H9 (cell line): Measurements from ENCODE around the gene NUPR1. TPM values are rescaled to one million over a fixed set of nuclear protein-coding genes. Genes with fewer than 3 reads are reported as not detected.

ENCODE experiments used
- DNase-seq: peaks from one replicate; pipeline ENCODE4 v3.0.0-alpha.2; 2017
- H2AFZ ChIP-seq: one replicate; pipeline ENCODE4 v1.6.1; 2013; ENCODE audit warnings: mild to moderate bottlenecking, low read length, control low read depth, moderate library complexity
- H2AK5ac ChIP-seq: 2 replicates; pipeline ENCODE4 v1.6.1; 2013; ENCODE audit warnings: low read length, control low read depth, mixed read lengths; ENCODE audit not compliant: insufficient read length
- H2BK120ac ChIP-seq: one replicate; pipeline ENCODE4 v1.6.1; 2013; ENCODE audit warnings: low read depth, mild to moderate bottlenecking, low read length, control low read depth, inconsistent platforms; ENCODE audit not compliant: poor library complexity, severe bottlenecking
- H2BK12ac ChIP-seq: 2 replicates; pipeline ENCODE4 v1.6.1; 2013; ENCODE audit warnings: low read length, control low read depth, mixed read lengths, low read depth; ENCODE audit not compliant: insufficient read length
- H2BK15ac ChIP-seq: 2 replicates; pipeline ENCODE4 v1.6.1; 2013; ENCODE audit warnings: low read depth, low read length, control low read depth
- H2BK20ac ChIP-seq: one replicate; pipeline ENCODE4 v1.6.1; 2013; ENCODE audit warnings: low read depth, mild to moderate bottlenecking, low read length, control low read depth, inconsistent platforms; ENCODE audit not compliant: poor library complexity, severe bottlenecking
- H2BK5ac ChIP-seq: 2 replicates; pipeline ENCODE4 v1.6.1; 2013; ENCODE audit warnings: low read length, control low read depth, mixed read lengths; ENCODE audit not compliant: insufficient read length
- H3K14ac ChIP-seq: 2 replicates; pipeline ENCODE4 v1.6.1; 2013; ENCODE audit warnings: low read length, control low read depth; ENCODE audit not compliant: insufficient read depth
- H3K18ac ChIP-seq: 2 replicates; pipeline ENCODE4 v1.6.1; 2013; ENCODE audit warnings: low read depth, mild to moderate bottlenecking, mixed read lengths, low read length, control low read depth; ENCODE audit not compliant: insufficient read length
- H3K23ac ChIP-seq: 2 replicates; pipeline ENCODE4 v1.6.1; 2013; ENCODE audit warnings: low read length, control low read depth, mixed read lengths, low read depth; ENCODE audit not compliant: insufficient read length
- H3K23me2 ChIP-seq: 2 replicates; pipeline ENCODE4 v1.6.1; 2013; ENCODE audit warnings: low read depth, mild to moderate bottlenecking, mixed read lengths, low read length, control low read depth; ENCODE audit not compliant: insufficient read length, poor library complexity, severe bottlenecking
- H3K27ac ChIP-seq: 2 replicates; pipeline ENCODE4 v1.5.1; 2013; ENCODE audit warnings: low read length, control low read depth, mixed read lengths, low read depth; ENCODE audit not compliant: insufficient read length
- H3K27me3 ChIP-seq: 2 replicates; pipeline ENCODE4 v1.6.1; 2013; ENCODE audit warnings: low read length, control low read depth, inconsistent platforms; ENCODE audit not compliant: insufficient read depth
- H3K4ac ChIP-seq: 2 replicates; pipeline ENCODE4 v1.6.1; 2013; ENCODE audit warnings: low read depth, mild to moderate bottlenecking, control low read depth, inconsistent platforms, low read length, moderate library complexity
- H3K4me1 ChIP-seq: 2 replicates; pipeline ENCODE4 v1.6.1; 2013; ENCODE audit warnings: low read length, control low read depth, inconsistent platforms; ENCODE audit not compliant: insufficient read depth
- H3K4me2 ChIP-seq: 2 replicates; pipeline ENCODE4 v1.6.1; 2013; ENCODE audit warnings: low read length, control low read depth, mixed read lengths; ENCODE audit not compliant: insufficient read length, insufficient read depth
- H3K56ac ChIP-seq: 2 replicates; pipeline ENCODE4 v1.6.1; 2013; ENCODE audit warnings: low read depth, mild to moderate bottlenecking, mixed read lengths, low read length, control low read depth; ENCODE audit not compliant: insufficient read length
- H3K79me1 ChIP-seq: 2 replicates; pipeline ENCODE4 v1.6.1; 2013; ENCODE audit warnings: low read depth, mild to moderate bottlenecking, moderate library complexity, low read length, control low read depth, inconsistent platforms; ENCODE audit not compliant: insufficient read depth, poor library complexity, severe bottlenecking
- H3K79me2 ChIP-seq: 2 replicates; pipeline ENCODE4 v1.6.1; 2013; ENCODE audit warnings: low read length, control low read depth, inconsistent platforms; ENCODE audit not compliant: insufficient read depth
- H3K9ac ChIP-seq: 2 replicates; pipeline ENCODE4 v1.6.1; 2013; ENCODE audit warnings: low read length, control low read depth, mixed read lengths; ENCODE audit not compliant: insufficient read length; ENCODE audit errors: extremely low read depth
- H3K9me3 ChIP-seq: one replicate; pipeline ENCODE4 v1.6.1; 2013; ENCODE audit warnings: low read depth, low read length, inconsistent platforms; ENCODE audit not compliant: control insufficient read depth
- H3T11ph ChIP-seq: one replicate; pipeline ENCODE4 v1.6.1; 2013; ENCODE audit warnings: mild to moderate bottlenecking, low read length, control low read depth, inconsistent platforms
- H4K20me1 ChIP-seq: one replicate; pipeline ENCODE4 v1.6.1; 2013; ENCODE audit not compliant: control insufficient read depth, insufficient read length, insufficient read depth
- H4K5ac ChIP-seq: 2 replicates; pipeline ENCODE4 v1.6.1; 2013; ENCODE audit warnings: low read depth, mild to moderate bottlenecking, mixed read lengths, low read length, control low read depth; ENCODE audit not compliant: insufficient read length
- H4K8ac ChIP-seq: replicated peaks from 2 replicates; pipeline ENCODE4 v1.6.1; 2013; ENCODE audit warnings: low read length, control low read depth, mixed read lengths, low read depth; ENCODE audit not compliant: insufficient read length
- H4K91ac ChIP-seq: 2 replicates; pipeline ENCODE4 v1.6.1; 2013; ENCODE audit warnings: low read depth, mild to moderate bottlenecking, moderate library complexity, mixed read lengths, low read length, control low read depth; ENCODE audit not compliant: insufficient read length
- H3K27ac Mint-ChIP-seq, 3 experiments: 2 replicates in 2 of 3; 3 replicates in 1 of 3; pipeline ENCODE4 v1.8.0; 2020 to 2021; ENCODE audit warnings: mixed read lengths in 3 of 3, mild to moderate bottlenecking in 1 of 3, moderate library complexity in 1 of 3
- H3K27me3 Mint-ChIP-seq: 2 replicates; pipeline ENCODE4 v1.8.0; 2021; ENCODE audit warnings: low read depth, mild to moderate bottlenecking, moderate library complexity, mixed read lengths
- H3K36me3 Mint-ChIP-seq, 3 experiments: 2 replicates in 2 of 3; 3 replicates in 1 of 3; pipeline ENCODE4 v1.8.0; 2020 to 2021; ENCODE audit warnings: low read depth in 3 of 3, mixed read lengths in 3 of 3; ENCODE audit not compliant: insufficient read depth in 1 of 3
- H3K4me1 Mint-ChIP-seq, 2 experiments: 2 replicates each; pipeline ENCODE4 v1.8.0; 2020; ENCODE audit warnings: mixed read lengths in 2 of 2
- H3K4me3 Mint-ChIP-seq, 2 experiments: 2 replicates in 1 of 2; 3 replicates in 1 of 2; pipeline ENCODE4 v1.8.0; 2020 to 2021; ENCODE audit warnings: mild to moderate bottlenecking in 2 of 2, mixed read lengths in 2 of 2, moderate library complexity in 1 of 2
- H3K9me3 Mint-ChIP-seq, 2 experiments: 2 replicates in 1 of 2; 3 replicates in 1 of 2; pipeline ENCODE4 v1.8.0; 2020; ENCODE audit warnings: mild to moderate bottlenecking in 2 of 2, mixed read lengths in 2 of 2, moderate library complexity in 1 of 2
- CTCF ChIP-seq: fragments of 200-600 bp; sonication (generic); conservative IDR thresholded peaks from 3 replicates; pipeline ENCODE4 v1.8.0; 2021; ENCODE audit warnings: antibody characterized with exemption, mild to moderate bottlenecking
- whole genome bisulfite sequencing: extraction: QIAGEN DNeasy Blood & Tissue Kit; methylation state at CpG from one replicate; pipeline ENCODE4 v1.1.7; 2013; ENCODE audit warnings: missing lambda C conversion rate, low lambda C conversion rate, mixed read lengths; ENCODE audit not compliant: insufficient read length; ENCODE audit errors: extremely low coverage; 5-methylcytosine and 5-hydroxymethylcytosine counted together
- total RNA-seq: library from RNA; stranded (reverse); gene quantifications from 2 replicates; pipeline ENCODE4 v1.2.1, GENCODE V29; 2021

The NUPR1 gene
- total RNA-seq, 1 experiment from 2014 or later: 0.35 TPM

GRCh38 chr16:28585674-28586073, 46.9 kb upstream of the NUPR1 start:
- H3K27me3 Mint-ChIP-seq: no peaks in the 10 kb centered on the region
- no peak overlapping the region for H3K4ac ChIP-seq
- no peak overlapping the region for H2BK5ac ChIP-seq
- no CpG with 5 or more reads among the region's 11 CpGs for WGBS
- no peaks in the 10 kb centered on the region for H3K4me1 ChIP-seq
- H4K5ac ChIP-seq: no peak overlapping the region
- no peaks in the 10 kb centered on the region for H3K79me2 ChIP-seq
- H3K9ac ChIP-seq: no peak overlapping the region
- H3K27me3 ChIP-seq: no peaks in the 10 kb centered on the region
- no peak overlapping the region for H2BK20ac ChIP-seq
- no peaks in the 10 kb centered on the region for H3K4me1 Mint-ChIP-seq
- H4K91ac ChIP-seq: no peak overlapping the region
- H2AFZ ChIP-seq: no peak overlapping the region
- no peaks in the 10 kb centered on the region for H4K20me1 ChIP-seq
- H3K27ac Mint-ChIP-seq: no peak overlapping the region
- H3K56ac ChIP-seq: no peak overlapping the region
- H3K9me3 Mint-ChIP-seq: no peaks in the 10 kb centered on the region
- H2BK12ac ChIP-seq: no peak overlapping the region
- no peak overlapping the region for H3K4me3 Mint-ChIP-seq
- no peak overlapping the region for H2BK15ac ChIP-seq
- no peak for DNase-seq
- H3K36me3 Mint-ChIP-seq: peaks cover 16 to 58% (median 32%) of the 10 kb centered on the region in 3 experiments; a peak in 6 of 7 replicates
- H3T11ph ChIP-seq: no peak overlapping the region
- no peak overlapping the region for H4K8ac ChIP-seq
- no peaks in the 10 kb centered on the region for H3K79me1 ChIP-seq
- H2BK120ac ChIP-seq: no peak overlapping the region
- no peak overlapping the region for H3K27ac ChIP-seq
- no peak overlapping the region for H3K14ac ChIP-seq
- H3K23ac ChIP-seq: no peak overlapping the region
- H3K4me2 ChIP-seq: no peak overlapping the region
- no peaks in the 10 kb centered on the region for H3K9me3 ChIP-seq
- no peak overlapping the region for H2AK5ac ChIP-seq
- H3K18ac ChIP-seq: no peak overlapping the region
- TF ChIP-seq CTCF: no peak
- H3K23me2 ChIP-seq: no peaks in the 10 kb centered on the region
